ENCODE measurements around the gene SLIRP. TPM values are rescaled to one million over a fixed set of nuclear protein-coding genes. Genes with fewer than 3 reads are reported as not detected.

The SLIRP gene
- total RNA-seq, 1 experiment from 2014 or later: 318 TPM

DNA sequence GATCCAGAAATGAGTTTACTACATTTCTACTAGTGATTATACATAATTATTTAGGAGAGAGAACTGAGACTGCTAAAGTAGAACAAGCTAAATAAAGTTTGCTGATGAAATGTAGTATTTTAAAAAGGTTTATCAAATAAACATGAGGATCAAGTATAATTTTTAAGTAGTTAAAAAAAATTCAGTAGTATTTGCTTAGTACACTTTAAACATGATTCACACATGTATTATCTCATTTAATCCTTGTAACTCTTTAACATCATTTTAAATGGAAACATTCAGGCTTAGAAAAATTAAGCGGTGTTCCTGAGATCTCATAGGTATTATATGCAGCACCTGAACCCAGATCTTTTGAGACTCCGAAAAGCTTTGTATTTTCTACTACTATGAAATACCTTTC lies 44.4 kb downstream of the SLIRP start:
- H3K4me1 ChIP-seq (ENCODE audit: insufficient read depth, low read length, poor library complexity, severe bottlenecking): no peaks in the 10 kb centered on the region
- intact Hi-C loops (cut with micrococcal nuclease; ENCODE audit: unreplicated experiment): no loop called here
- no peak overlapping the region for H3K27ac ChIP-seq (ENCODE audit: low read depth, low read length, poor library complexity, severe bottlenecking)
- ChIA-PET POLR2A (ENCODE audit: low non-redundant PET) (no interaction called here), CTCF (interaction anchor here (0.6 kb wide), 2 partner anchors 19 to 98 kb away, joined by 3 to 4 read pairs; no protein-coding TSS in a partner anchor)
- peaks cover 60% of the 10 kb centered on the region for H3K36me3 ChIP-seq (ENCODE audit: insufficient read depth, low read length, poor library complexity, severe bottlenecking)
- H3K9me3 ChIP-seq (ENCODE audit: low read depth, low read length, poor library complexity, severe bottlenecking): no peaks in the 10 kb centered on the region
- DNase-seq (ENCODE audit: low spot score): no peak
- no peak overlapping the region for H3K4me3 ChIP-seq (ENCODE audit: low read depth, low read length, poor library complexity, severe bottlenecking)
- H3K27me3 ChIP-seq (replicated peaks; ENCODE audit: insufficient read depth, low read depth, low read length, poor library complexity): no peaks in the 10 kb centered on the region
- BruUV-seq (replicated peaks): no TSS peak
- TF ChIP-seq, protein P1, sequence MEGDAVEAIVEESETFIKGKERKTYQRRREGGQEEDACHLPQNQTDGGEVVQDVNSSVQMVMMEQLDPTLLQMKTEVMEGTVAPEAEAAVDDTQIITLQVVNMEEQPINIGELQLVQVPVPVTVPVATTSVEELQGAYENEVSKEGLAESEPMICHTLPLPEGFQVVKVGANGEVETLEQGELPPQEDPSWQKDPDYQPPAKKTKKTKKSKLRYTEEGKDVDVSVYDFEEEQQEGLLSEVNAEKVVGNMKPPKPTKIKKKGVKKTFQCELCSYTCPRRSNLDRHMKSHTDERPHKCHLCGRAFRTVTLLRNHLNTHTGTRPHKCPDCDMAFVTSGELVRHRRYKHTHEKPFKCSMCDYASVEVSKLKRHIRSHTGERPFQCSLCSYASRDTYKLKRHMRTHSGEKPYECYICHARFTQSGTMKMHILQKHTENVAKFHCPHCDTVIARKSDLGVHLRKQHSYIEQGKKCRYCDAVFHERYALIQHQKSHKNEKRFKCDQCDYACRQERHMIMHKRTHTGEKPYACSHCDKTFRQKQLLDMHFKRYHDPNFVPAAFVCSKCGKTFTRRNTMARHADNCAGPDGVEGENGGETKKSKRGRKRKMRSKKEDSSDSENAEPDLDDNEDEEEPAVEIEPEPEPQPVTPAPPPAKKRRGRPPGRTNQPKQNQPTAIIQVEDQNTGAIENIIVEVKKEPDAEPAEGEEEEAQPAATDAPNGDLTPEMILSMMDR (conservative IDR thresholded peaks at IDR 0.05; ENCODE audit: low read depth, low read length): no peak
- TF ChIP-seq EZH2 (IDR thresholded peaks at IDR 0.05; ENCODE audit: borderline replicate concordance, low read depth, low read length, poor library complexity, severe bottlenecking): no peak

DNA sequence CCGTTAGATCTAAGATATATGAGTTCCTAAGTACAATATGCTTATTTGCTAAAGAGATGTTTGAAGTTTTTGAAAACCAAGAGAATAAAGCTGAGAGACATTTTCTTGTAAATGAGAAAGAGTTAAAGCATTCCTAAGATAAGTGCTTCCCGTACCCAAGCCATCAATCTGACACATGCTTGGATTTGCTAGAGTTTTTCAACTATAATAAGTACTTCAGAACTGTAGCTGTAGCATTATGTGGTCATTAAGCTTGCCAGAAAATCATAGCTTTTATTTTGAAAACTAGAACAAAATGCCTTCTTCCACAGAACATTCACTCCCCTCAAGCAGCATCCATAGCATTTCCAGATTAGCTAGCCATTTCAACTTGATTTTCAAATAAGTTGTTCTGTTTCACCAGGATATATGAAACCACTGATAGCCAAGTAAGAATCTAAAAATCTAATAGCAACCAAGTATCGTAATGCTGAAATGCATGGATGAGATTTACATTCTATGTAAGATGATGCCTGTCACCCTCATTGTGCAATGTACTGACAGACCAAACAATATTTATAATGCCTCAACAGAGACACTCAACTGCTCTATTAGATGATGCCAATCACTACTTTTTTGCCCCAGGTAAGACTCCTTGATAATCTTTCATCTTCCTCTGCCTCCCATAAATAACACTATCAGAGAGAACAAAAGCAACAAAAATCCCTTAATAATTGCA lies 45.1 kb downstream of the SLIRP start:
- TF ChIP-seq EZH2 (IDR thresholded peaks at IDR 0.05; ENCODE audit: borderline replicate concordance, low read depth, low read length, poor library complexity, severe bottlenecking): no peak
- TF ChIP-seq, protein P1 (conservative IDR thresholded peaks at IDR 0.05; ENCODE audit: low read depth, low read length): no peak
- H3K4me3 ChIP-seq (ENCODE audit: low read depth, low read length, poor library complexity, severe bottlenecking): no peak overlapping the region
- ChIA-PET CTCF (no interaction called here), POLR2A (ENCODE audit: low non-redundant PET) (no interaction called here)
- H3K27ac ChIP-seq (ENCODE audit: low read depth, low read length, poor library complexity, severe bottlenecking): no peak overlapping the region
- no peaks in the 10 kb centered on the region for H3K4me1 ChIP-seq (ENCODE audit: insufficient read depth, low read length, poor library complexity, severe bottlenecking)
- no TSS peak for BruUV-seq (replicated peaks)
- no peaks in the 10 kb centered on the region for H3K27me3 ChIP-seq (replicated peaks; ENCODE audit: insufficient read depth, low read depth, low read length, poor library complexity)
- no peak for DNase-seq (ENCODE audit: low spot score)
- H3K36me3 ChIP-seq (ENCODE audit: insufficient read depth, low read length, poor library complexity, severe bottlenecking): peaks cover 60% of the 10 kb centered on the region
- intact Hi-C loops (cut with micrococcal nuclease; ENCODE audit: unreplicated experiment): no loop called here
- H3K9me3 ChIP-seq (ENCODE audit: low read depth, low read length, poor library complexity, severe bottlenecking): no peaks in the 10 kb centered on the region

DNA sequence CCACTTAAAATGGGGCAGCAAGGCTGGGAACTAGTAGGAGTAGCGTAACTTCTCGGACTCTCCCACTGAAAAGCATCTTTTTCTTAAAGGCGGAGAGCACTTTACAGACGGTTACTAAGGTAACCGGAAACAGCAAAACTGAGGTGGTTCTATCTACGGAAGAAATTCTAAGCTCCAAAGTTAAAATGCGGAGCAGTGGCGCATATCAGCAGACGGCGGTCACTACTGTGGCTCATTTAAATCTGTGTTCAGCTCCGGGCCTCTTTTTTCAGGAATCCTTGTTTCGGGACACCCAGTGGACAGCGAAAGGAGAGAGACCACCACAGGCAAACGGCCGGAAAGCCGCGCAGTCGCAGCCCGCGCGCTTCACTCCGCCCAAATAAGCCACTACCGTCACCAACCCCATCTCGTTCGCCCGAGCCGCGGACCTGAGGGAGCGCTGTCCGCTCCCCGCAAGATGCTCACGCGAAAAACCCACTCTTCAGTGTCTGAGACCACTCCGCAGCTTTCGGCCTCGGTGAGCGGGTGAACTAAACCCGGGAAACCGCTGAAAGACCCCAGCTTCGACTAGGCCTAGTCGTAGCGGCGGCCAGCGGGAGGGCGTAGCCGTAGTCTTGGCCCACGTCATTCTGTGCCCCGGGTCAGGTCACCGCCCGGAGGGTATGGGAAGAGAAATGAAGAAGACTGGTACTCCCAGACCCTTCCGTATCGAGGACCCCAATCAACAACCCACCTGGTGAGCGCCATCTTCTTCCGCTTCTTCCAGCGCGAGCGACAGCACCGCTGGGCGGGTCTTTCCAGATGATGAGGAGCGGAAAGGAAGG lies 52.7 kb downstream of the SLIRP start, which contains the start of gene SNW1:
TSS of gene SNW1 (minus strand) at position 776 of the 824 bp plus-strand sequence. CDS start at position 747, 29 bp downstream.
- ChIA-PET POLR2A (ENCODE audit: low non-redundant PET) (no interaction called here), CTCF (no interaction called here)
- H3K4me1 ChIP-seq (ENCODE audit: insufficient read depth, low read length, poor library complexity, severe bottlenecking): peaks cover 11% of the 10 kb centered on the region
- peak within 1 kb of the TSS; percentile 82 for H3K27ac ChIP-seq (ENCODE audit: low read depth, low read length, poor library complexity, severe bottlenecking)
- H3K27me3 ChIP-seq (replicated peaks; ENCODE audit: insufficient read depth, low read depth, low read length, poor library complexity): no peaks in the 10 kb centered on the region
- H3K36me3 ChIP-seq (ENCODE audit: insufficient read depth, low read length, poor library complexity, severe bottlenecking): peaks cover 5% of the 10 kb centered on the region
- TF ChIP-seq, protein P1 (conservative IDR thresholded peaks at IDR 0.05; ENCODE audit: low read depth, low read length): no peak
- TF ChIP-seq EZH2 (IDR thresholded peaks at IDR 0.05; ENCODE audit: borderline replicate concordance, low read depth, low read length, poor library complexity, severe bottlenecking): no peak
- H3K9me3 ChIP-seq (ENCODE audit: low read depth, low read length, poor library complexity, severe bottlenecking): no peaks in the 10 kb centered on the region
- no TSS peak for BruUV-seq (replicated peaks)
- peak; percentile 98 for DNase-seq (ENCODE audit: low spot score)
- intact Hi-C loops (cut with micrococcal nuclease; ENCODE audit: unreplicated experiment): no loop called here
- peak within 1 kb of the TSS; percentile 85 for H3K4me3 ChIP-seq (ENCODE audit: low read depth, low read length, poor library complexity, severe bottlenecking)

Measured in A673 (cell line).